Measurements from ENCODE around the gene SH3TC1.

- TF ChIP-seq CTCF (IDR thresholded peaks at IDR 0.05; ENCODE audit: low read length) (no peak), EZH2 (IDR thresholded peaks at IDR 0.05; ENCODE audit: borderline replicate concordance, low read length) (no peak)
Observed at GRCh38 chr4:8257854-8258253, 58.8 kb downstream of the SH3TC1 start.
